PC-3 (cell line): Measurements from ENCODE around the gene ISYNA1. TPM values are rescaled to one million over a fixed set of nuclear protein-coding genes. Genes with fewer than 3 reads are reported as not detected.

Source experiments
- ATAC-seq: fragments of 200-7000 bp; cut with Tn5 transposase; 2 replicates; pipeline ENCODE4 v1.9.1; 2020; ENCODE audit warnings: mild to moderate bottlenecking, moderate library complexity
- BruUV-seq: library from RNA; stranded (reverse); fragments of 400-500 nt; replicated peaks from 2 replicates; lab custom pipeline; 2021; lab: Mats Ljungman, UMichigan
- CTCF ChIA-PET: fragments of 300-600 bp; sonication (Branson Sonifier 250); formaldehyde crosslinking; loops from one replicate; lab custom pipeline; 2022; ENCODE audit warnings: antibody characterized with exemption; lab: Charles Lee
- POLR2A ChIA-PET: fragments of 300-600 bp; sonication (Branson Sonifier 250); formaldehyde crosslinking; loops from one replicate; lab custom pipeline; 2022; ENCODE audit warnings: antibody characterized with exemption; ENCODE audit not compliant: unreplicated experiment; lab: Charles Lee
- DNase-seq: peaks from one replicate; pipeline ENCODE4 v3.0.0-alpha.2; 2015
- H2AFZ ChIP-seq: fragments of 300-600 bp; sonication (generic); 2 replicates; pipeline ENCODE4 v1.6.0; 2016; ENCODE audit warnings: antibody characterized with exemption, low read length
- H3F3A ChIP-seq: fragments of 300-600 bp; sonication (generic); one replicate; pipeline ENCODE4 v1.6.0; 2017; ENCODE audit warnings: antibody characterized with exemption, low read length, control low read depth, mild to moderate bottlenecking; ENCODE audit not compliant: unreplicated experiment
- H3K27ac ChIP-seq: fragments of 300-600 bp; sonication (generic); 2 replicates; pipeline ENCODE4 v1.5.1; 2016; ENCODE audit warnings: mild to moderate bottlenecking, low read length
- H3K27me3 ChIP-seq: fragments of 300-600 bp; sonication (generic); 2 replicates; pipeline ENCODE4 v1.6.1; 2016; ENCODE audit warnings: low read length, mixed read lengths
- H3K36me3 ChIP-seq: fragments of 300-600 bp; sonication (generic); 2 replicates; pipeline ENCODE4 v1.6.1; 2016; ENCODE audit warnings: low read depth, mixed run types, low read length, mixed read lengths
- H3K4me1 ChIP-seq: fragments of 300-600 bp; sonication (generic); 2 replicates; pipeline ENCODE4 v1.5.1; 2016; ENCODE audit warnings: low read length; ENCODE audit not compliant: insufficient read depth
- H3K4me2 ChIP-seq: fragments of 300-600 bp; sonication (generic); 2 replicates; pipeline ENCODE4 v1.6.0; 2016; ENCODE audit warnings: low read length
- H3K4me3 ChIP-seq: fragments of 300-600 bp; sonication (generic); 2 replicates; pipeline ENCODE4 v1.5.1; 2016; ENCODE audit warnings: mild to moderate bottlenecking, low read length, mixed read lengths
- H3K79me2 ChIP-seq: fragments of 300-600 bp; sonication (generic); 2 replicates; pipeline ENCODE4 v1.6.1; 2017; ENCODE audit warnings: low read length, mixed read lengths
- H3K9ac ChIP-seq: fragments of 300-600 bp; sonication (generic); 2 replicates; pipeline ENCODE4 v1.6.0; 2016; ENCODE audit warnings: mild to moderate bottlenecking, low read length
- H3K9me2 ChIP-seq: fragments of 300-600 bp; sonication (generic); replicated peaks from 2 replicates; pipeline ENCODE4 v1.6.1; 2016; ENCODE audit warnings: mixed run types, low read length, mixed read lengths
- H3K9me3 ChIP-seq: fragments of 300-600 bp; sonication (generic); 2 replicates; pipeline ENCODE4 v1.6.1; 2016; ENCODE audit warnings: low read length, mixed read lengths
- H4K20me1 ChIP-seq: fragments of 300-600 bp; sonication (generic); 2 replicates; pipeline ENCODE4 v1.6.1; 2016; ENCODE audit warnings: low read length, mixed read lengths
- EZH2 ChIP-seq: fragments of 300-600 bp; sonication (generic); IDR thresholded peaks from one replicate; pipeline ENCODE4 v1.6.1; 2017; ENCODE audit warnings: antibody characterized with exemption, mild to moderate bottlenecking, low read length; ENCODE audit not compliant: unreplicated experiment
- EZH2phosphoT487 ChIP-seq: fragments of 300-600 bp; sonication (generic); IDR thresholded peaks from 2 replicates; pipeline ENCODE4 v1.6.1; 2018; ENCODE audit warnings: mild to moderate bottlenecking, antibody characterized with exemption, low read length, borderline replicate concordance
- intact Hi-C: fragments of 100-400 bp; cut with micrococcal nuclease; formaldehyde crosslinking; loops from 2 replicates; pipeline ENCODE4 v1.9.0; 2023
- total RNA-seq: library from RNA; depleted of rRNA; stranded (reverse); fragments of >200 nt; gene quantifications from 2 replicates; pipeline ENCODE4 v1.2.3, GENCODE V29; 2014
- TF ChIP-seq, protein P1 (sequence below): fragments of 300-600 bp; sonication (generic); conservative IDR thresholded peaks from 2 replicates; pipeline ENCODE4 v1.5.1; 2017; ENCODE audit warnings: antibody characterized with exemption, low read depth, mild to moderate bottlenecking, low read length

ISYNA1 gene
- total RNA-seq, 1 experiment from 2014 or later: 19.4 TPM

DNA sequence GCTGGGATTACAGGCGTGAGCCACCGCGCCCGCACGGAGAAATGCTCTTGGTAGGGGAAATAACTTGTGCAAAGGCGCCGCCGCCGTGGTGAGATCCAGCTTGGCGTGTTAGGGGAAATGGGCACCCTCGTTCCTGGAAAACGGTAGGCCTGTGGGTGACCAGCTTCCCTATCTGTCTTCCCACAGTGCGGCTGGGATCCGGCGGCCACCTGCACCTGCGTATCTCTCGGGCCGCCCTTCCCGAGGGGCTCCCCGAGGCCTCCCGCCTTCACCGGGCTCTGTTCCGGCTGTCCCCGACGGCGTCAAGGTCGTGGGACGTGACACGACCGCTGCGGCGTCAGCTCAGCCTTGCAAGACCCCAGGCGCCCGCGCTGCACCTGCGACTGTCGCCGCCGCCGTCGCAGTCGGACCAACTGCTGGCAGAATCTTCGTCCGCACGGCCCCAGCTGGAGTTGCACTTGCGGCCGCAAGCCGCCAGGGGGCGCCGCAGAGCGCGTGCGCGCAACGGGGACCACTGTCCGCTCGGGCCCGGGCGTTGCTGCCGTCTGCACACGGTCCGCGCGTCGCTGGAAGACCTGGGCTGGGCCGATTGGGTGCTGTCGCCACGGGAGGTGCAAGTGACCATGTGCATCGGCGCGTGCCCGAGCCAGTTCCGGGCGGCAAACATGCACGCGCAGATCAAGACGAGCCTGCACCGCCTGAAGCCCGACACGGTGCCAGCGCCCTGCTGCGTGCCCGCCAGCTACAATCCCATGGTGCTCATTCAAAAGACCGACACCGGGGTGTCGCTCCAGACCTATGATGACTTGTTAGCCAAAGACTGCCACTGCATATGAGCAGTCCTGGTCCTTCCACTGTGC, 49.6 kb downstream of the ISYNA1 start:
- ChIA-PET CTCF (interaction anchor here (0.5 to 0.6 kb wide), 5 partner anchors 24 to 903 kb away, joined by 3 to 5 read pairs (median 4); no protein-coding TSS in a partner anchor), POLR2A (interaction anchor here (0.6 kb wide), 1 partner anchor 8 kb away, joined by 4 read pairs; no protein-coding TSS in a partner anchor)
- intact Hi-C loops: loop anchor here (1.0 kb wide), 1 partner anchor 22 kb away; no protein-coding TSS in a partner anchor
- H3K27ac ChIP-seq: no peak overlapping the region
- no peaks in the 10 kb centered on the region for H3K9me2 ChIP-seq
- no peaks in the 10 kb centered on the region for H3F3A ChIP-seq
- H3K9ac ChIP-seq: no peak overlapping the region
- peak overlapping the region; percentile 61 for H3K4me3 ChIP-seq
- H3K36me3 ChIP-seq: no peaks in the 10 kb centered on the region
- H4K20me1 ChIP-seq: no peaks in the 10 kb centered on the region
- ATAC-seq (peak; percentile 45), DNase-seq (peak; percentile 83)
- H3K4me2 ChIP-seq: peak overlapping the region; percentile 81
- peaks cover 6% of the 10 kb centered on the region for H3K4me1 ChIP-seq
- no TSS peak for BruUV-seq
- no peaks in the 10 kb centered on the region; the same call in 1 of the 2 replicates for H3K79me2 ChIP-seq
- H2AFZ ChIP-seq: peak overlapping the region; percentile 74
- no peak for TF ChIP-seq EZH2
- no peak for TF ChIP-seq EZH2phosphoT487
- TF ChIP-seq, protein P1, sequence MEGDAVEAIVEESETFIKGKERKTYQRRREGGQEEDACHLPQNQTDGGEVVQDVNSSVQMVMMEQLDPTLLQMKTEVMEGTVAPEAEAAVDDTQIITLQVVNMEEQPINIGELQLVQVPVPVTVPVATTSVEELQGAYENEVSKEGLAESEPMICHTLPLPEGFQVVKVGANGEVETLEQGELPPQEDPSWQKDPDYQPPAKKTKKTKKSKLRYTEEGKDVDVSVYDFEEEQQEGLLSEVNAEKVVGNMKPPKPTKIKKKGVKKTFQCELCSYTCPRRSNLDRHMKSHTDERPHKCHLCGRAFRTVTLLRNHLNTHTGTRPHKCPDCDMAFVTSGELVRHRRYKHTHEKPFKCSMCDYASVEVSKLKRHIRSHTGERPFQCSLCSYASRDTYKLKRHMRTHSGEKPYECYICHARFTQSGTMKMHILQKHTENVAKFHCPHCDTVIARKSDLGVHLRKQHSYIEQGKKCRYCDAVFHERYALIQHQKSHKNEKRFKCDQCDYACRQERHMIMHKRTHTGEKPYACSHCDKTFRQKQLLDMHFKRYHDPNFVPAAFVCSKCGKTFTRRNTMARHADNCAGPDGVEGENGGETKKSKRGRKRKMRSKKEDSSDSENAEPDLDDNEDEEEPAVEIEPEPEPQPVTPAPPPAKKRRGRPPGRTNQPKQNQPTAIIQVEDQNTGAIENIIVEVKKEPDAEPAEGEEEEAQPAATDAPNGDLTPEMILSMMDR: peak; percentile 92
- no peaks in the 10 kb centered on the region for H3K27me3 ChIP-seq
- no peaks in the 10 kb centered on the region for H3K9me3 ChIP-seq

GRCh38 chr19:18386543-18387271, 51.2 kb downstream of the ISYNA1 start:
- Histone ChIP-seq H3F3A (no peaks in the 10 kb centered on the region), H3K27ac (no peak overlapping the region), H3K36me3 (no peaks in the 10 kb centered on the region), H2AFZ (no peak overlapping the region), H4K20me1 (no peaks in the 10 kb centered on the region), H3K4me3 (peak overlapping the region; percentile 47), H3K9me3 (no peaks in the 10 kb centered on the region), H3K9ac (0 out of 2 replicates have a peak overlapping the region, but pooled peaks have one; percentile 17), H3K4me1 (peaks cover 6% of the 10 kb centered on the region), H3K79me2 (no peaks in the 10 kb centered on the region; the same call in 1 of the 2 replicates), H3K4me2 (peak overlapping the region; percentile 53), H3K27me3 (no peaks in the 10 kb centered on the region), H3K9me2 (no peaks in the 10 kb centered on the region)
- TF ChIP-seq, protein P1: no peak
- no peak for TF ChIP-seq EZH2
- TF ChIP-seq EZH2phosphoT487: no peak
- intact Hi-C loops: no loop called here
- POLR2A ChIA-PET: interaction anchor here (0.5 kb wide), 1 partner anchor 876 kb away, joined by 16 read pairs; no protein-coding TSS in a partner anchor
- CTCF ChIA-PET: interaction anchor here (0.6 to 1.0 kb wide), 6 partner anchors 12 to 107 kb away, joined by 3 to 14 read pairs (median 4); no protein-coding TSS in a partner anchor
- TSS peak; percentile 53 for BruUV-seq
- no peak for ATAC-seq
- no peak for DNase-seq
